Measurements from ENCODE around the gene CCDC7. TPM values are rescaled to one million over a fixed set of nuclear protein-coding genes. Genes with fewer than 3 reads are reported as not detected.
"Not testable (repeated sequence)": the region's sequence is repeated elsewhere in the genome, so short reads cannot be mapped to it uniquely, and the experiment has no call there.

Gene CCDC7
- total and polyA plus RNA-seq, 8 donors = 1.0 to 27.2 (median 5.3) TPM

GRCh38 chr10:32795598-32796183, 349.8 kb downstream of the CCDC7 start:
- no peak overlapping the region for H3K27ac ChIP-seq
- H3K36me3 ChIP-seq = no peaks in the 10 kb centered on the region
- H3K4me3 ChIP-seq = no peak overlapping the region
- no peaks in the 10 kb centered on the region for H3K27me3 ChIP-seq
- WGBS, 5 donors = 52 to 63% (median 59%) methylated on average over 2 of the region's 2 CpGs
- no peaks in the 10 kb centered on the region for H3K9me3 ChIP-seq
- intact Hi-C loops (cut with DNase I; ENCODE audit: low total_unique reads) = no loop called here
- DNase-seq = peak in 1 of 2 donors; percentile 58
- TF ChIP-seq POLR2A (IDR thresholded peaks at IDR 0.05) (no peak), POLR2AphosphoS5 (IDR thresholded peaks at IDR 0.05) (no peak), CTCF (IDR thresholded peaks at IDR 0.05) (peak in 5 of 7 experiments; percentile 36 to 69 (median 68)), EP300 (IDR thresholded peaks at IDR 0.05) (no peak)
- no peaks in the 10 kb centered on the region for H3K4me1 ChIP-seq

GRCh38 chr10:32797393-32797792, 351.5 kb downstream of the CCDC7 start:
- H3K36me3 ChIP-seq; intact Hi-C loops (cut with DNase I; ENCODE audit: low total_unique reads); H3K9me3 ChIP-seq; H3K4me1 ChIP-seq; H3K27me3 ChIP-seq; H3K27ac ChIP-seq; DNase-seq; H3K4me3 ChIP-seq: not testable (repeated sequence)
- 88 to 98% (median 93%) methylated on average over 3 of the region's 3 CpGs for WGBS, 5 donors

DNA sequence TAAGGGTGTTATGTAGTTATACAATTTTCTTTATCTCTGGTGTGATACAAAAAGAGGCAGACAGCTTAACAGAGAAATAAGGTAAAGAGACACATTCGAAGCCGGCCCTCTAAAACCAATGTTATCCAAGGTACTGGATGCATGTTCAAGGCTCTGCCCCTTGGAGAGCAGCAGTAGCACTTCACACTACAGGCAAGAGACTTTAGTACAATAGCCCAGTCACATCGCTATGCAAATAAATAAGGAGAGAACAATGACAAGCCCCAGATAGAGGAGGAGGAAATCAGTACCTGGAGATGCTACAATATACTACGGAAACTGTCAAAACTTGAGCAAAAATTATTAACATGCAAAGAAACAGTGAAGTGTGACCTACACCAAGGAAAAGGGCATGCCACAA, 401.0 kb downstream of the CCDC7 start:
- Histone ChIP-seq H3K27ac (no peak overlapping the region), H3K36me3 (no peaks in the 10 kb centered on the region), H3K4me3 (no peak overlapping the region), H3K27me3 (no peaks in the 10 kb centered on the region), H3K4me1 (no peaks in the 10 kb centered on the region), H3K9me3 (no peaks in the 10 kb centered on the region)
- DNase-seq = no peak
- 80 to 88% (median 83%) methylated on average over 4 of the region's 4 CpGs for WGBS, 5 donors
- no peak for TF ChIP-seq EP300 (IDR thresholded peaks at IDR 0.05)
- no peak for TF ChIP-seq POLR2AphosphoS5 (IDR thresholded peaks at IDR 0.05)
- no peak for TF ChIP-seq POLR2A (IDR thresholded peaks at IDR 0.05)
- TF ChIP-seq CTCF (IDR thresholded peaks at IDR 0.05) = no peak
- intact Hi-C loops (cut with DNase I; ENCODE audit: low total_unique reads) = no loop called here

- Histone ChIP-seq H3K27me3 (no peaks in the 10 kb centered on the region), H3K27ac (no peak overlapping the region), H3K36me3 (no peaks in the 10 kb centered on the region), H3K9me3 (no peaks in the 10 kb centered on the region), H3K4me1 (no peaks in the 10 kb centered on the region), H3K4me3 (no peak overlapping the region)
- WGBS, 5 donors = 0 to 28% (median 0%) methylated on average over 1 of the region's 1 CpG
- TF ChIP-seq CTCF (IDR thresholded peaks at IDR 0.05) (no peak), POLR2A (IDR thresholded peaks at IDR 0.05) (no peak), POLR2AphosphoS5 (IDR thresholded peaks at IDR 0.05) (no peak), EP300 (IDR thresholded peaks at IDR 0.05) (no peak)
- intact Hi-C loops (cut with DNase I; ENCODE audit: low total_unique reads) = no loop called here
- DNase-seq = no peak
Observed at GRCh38 chr10:32851301-32851700, 405.4 kb downstream of the CCDC7 start.

- Histone ChIP-seq H3K27ac (no peak overlapping the region), H3K36me3 (no peaks in the 10 kb centered on the region), H3K4me3 (no peak overlapping the region), H3K27me3 (no peaks in the 10 kb centered on the region), H3K9me3 (no peaks in the 10 kb centered on the region), H3K4me1 (no peaks in the 10 kb centered on the region)
- intact Hi-C loops (cut with DNase I; ENCODE audit: low total_unique reads) = no loop called here
- TF ChIP-seq POLR2AphosphoS5 (IDR thresholded peaks at IDR 0.05) = no peak
- TF ChIP-seq CTCF (IDR thresholded peaks at IDR 0.05) = no peak
- TF ChIP-seq EP300 (IDR thresholded peaks at IDR 0.05) = no peak
- TF ChIP-seq POLR2A (IDR thresholded peaks at IDR 0.05) = no peak
- 75 to 82% (median 76%) methylated on average over 2 of the region's 2 CpGs for WGBS, 5 donors
- peak in 1 of 2 donors; percentile 1 for DNase-seq
Observed at GRCh38 chr10:32854435-32854834, 408.5 kb downstream of the CCDC7 start.
